ENCODE measurements around the gene MAML3.

The MAML3 gene

DNA sequence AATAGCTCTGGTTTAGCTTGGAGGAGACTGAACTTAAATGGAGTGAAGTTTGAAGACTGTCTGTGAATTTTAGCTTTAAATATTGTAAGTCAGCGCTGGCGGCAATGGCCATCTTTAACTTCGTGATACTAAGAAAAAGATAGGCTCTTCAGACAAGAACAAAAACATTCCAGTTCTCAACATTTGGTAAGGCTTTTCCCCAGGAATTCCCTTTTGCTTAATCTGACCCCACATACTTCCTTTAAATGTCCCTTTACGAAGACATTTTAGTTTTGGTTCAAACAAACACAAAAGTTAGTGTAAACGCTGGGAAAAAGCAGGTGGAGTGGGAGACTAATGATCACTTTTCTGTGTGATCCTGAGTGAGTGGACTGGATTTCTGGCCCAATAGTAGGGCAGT is 106.2 kb downstream of the MAML3 start:
- no peak for DNase-seq (ENCODE audit: extremely low read depth in 1 of 2, low read depth in 1 of 2)

DNA sequence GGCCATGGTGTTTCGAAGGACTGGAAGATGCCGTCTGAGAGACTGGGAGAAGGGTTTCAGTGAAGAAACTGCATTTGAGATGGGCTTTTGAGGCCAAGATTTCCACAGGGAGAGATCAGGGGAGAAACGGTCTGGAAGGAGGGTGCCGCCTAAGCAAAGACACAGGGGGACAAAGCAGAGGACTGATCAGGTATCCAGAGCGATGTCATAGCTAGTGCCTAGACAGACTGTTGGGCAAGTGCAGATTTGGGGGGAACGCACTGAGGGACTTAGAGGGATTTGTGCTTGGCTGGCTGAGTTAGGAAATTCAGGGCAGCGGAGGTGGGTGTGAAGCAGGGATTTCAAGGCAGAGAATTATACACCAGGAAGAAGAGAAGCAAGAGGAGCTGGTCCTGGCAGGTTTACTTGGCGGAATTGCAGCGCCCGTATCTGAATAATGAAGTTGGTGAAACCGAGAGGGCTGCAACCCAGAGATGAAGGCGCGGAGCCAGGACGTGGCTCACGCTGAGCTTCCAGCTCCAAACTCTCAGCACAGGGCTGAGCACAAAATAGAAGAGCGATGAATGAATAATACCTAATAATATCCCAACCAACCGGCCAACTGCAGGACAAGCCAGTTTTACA is 106.9 kb downstream of the MAML3 start:
- DNase-seq (ENCODE audit: extremely low read depth in 1 of 2, low read depth in 1 of 2), result no peak

GRCh38 chr4:140046543-140046942 is 107.4 kb downstream of the MAML3 start:
- no peak for DNase-seq (ENCODE audit: extremely low read depth in 1 of 2, low read depth in 1 of 2)

GRCh38 chr4:140046016-140046415 is 108.0 kb downstream of the MAML3 start:
- no peak for DNase-seq (ENCODE audit: extremely low read depth in 1 of 2, low read depth in 1 of 2)

DNA sequence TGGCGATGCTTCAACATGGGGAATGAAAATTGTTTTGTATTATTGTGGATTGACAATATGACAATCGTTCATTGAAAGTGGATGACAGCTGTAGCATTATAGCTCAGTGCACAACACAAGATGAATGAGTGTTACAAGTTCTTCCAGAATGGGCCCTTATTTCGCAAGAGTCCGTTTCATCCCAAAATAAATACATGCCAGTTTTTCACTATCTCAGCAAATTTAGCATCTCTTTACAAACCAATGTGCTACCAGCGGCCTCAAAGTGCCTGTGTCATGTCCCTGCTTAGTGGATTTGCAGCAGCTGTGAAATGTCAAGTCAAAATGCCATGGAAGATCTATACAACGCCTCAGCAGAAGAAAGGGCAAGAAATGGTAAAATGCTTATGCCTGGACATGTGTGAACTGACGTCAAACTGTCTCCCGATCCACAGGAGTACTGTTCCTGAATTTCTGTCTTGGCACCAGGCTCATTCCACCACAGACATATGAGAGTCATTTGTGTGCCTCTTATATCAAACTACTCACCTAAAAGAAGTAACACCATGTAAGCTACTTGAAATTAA is 109.6 kb downstream of the MAML3 start:
- no peak for DNase-seq (ENCODE audit: extremely low read depth in 1 of 2, low read depth in 1 of 2)

DNA sequence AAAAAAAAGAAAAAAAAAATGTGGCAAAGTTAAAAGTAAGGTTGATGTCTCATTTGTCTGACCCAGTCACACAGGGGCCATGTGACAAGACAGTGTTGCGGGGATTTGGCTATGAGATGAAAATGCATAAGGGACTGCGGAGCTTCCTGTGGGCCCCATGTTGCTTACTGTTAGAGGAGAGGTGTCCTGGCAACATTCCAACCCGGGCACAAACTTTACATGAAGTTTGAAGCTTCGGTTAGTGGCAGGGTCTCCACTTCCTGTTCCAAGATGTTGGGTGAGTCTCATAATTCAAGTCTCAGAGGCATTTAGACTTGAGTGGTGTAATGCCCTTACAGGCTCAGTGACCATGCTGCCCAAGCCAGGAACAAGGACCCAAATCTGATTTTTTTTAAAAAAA is 111.3 kb downstream of the MAML3 start:
- no peak for DNase-seq (ENCODE audit: extremely low read depth in 1 of 2, low read depth in 1 of 2)

GRCh38 chr4:140038031-140038533 is 115.9 kb downstream of the MAML3 start:
- DNase-seq (ENCODE audit: extremely low read depth in 1 of 2, low read depth in 1 of 2), result no peak

GRCh38 chr4:140037353-140038030 is 116.5 kb downstream of the MAML3 start:
- no peak for DNase-seq (ENCODE audit: extremely low read depth in 1 of 2, low read depth in 1 of 2)

DNA sequence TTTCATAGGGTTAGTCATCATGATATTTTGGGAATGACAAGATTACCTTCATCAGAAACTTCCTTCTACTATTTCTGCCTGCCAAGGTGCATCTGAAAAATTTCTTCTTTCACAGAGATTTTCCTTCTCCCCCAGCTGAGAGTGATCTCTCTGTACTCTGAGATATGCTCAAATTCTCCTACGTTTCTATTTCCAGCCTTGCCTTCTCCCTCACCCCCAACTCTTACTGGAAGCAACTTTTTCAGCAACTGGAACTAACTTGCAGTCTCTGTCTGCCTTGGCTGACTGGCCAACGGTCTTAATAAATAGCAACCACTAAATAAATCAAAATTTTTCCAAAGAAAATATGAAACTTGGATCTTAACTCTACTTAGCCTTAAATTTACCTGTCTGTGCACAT is 122.3 kb downstream of the MAML3 start:
- no peak for DNase-seq (ENCODE audit: extremely low read depth in 1 of 2, low read depth in 1 of 2)

GRCh38 chr4:140031061-140031460 is 122.9 kb downstream of the MAML3 start:
- DNase-seq (ENCODE audit: extremely low read depth in 1 of 2, low read depth in 1 of 2), result no peak

DNA sequence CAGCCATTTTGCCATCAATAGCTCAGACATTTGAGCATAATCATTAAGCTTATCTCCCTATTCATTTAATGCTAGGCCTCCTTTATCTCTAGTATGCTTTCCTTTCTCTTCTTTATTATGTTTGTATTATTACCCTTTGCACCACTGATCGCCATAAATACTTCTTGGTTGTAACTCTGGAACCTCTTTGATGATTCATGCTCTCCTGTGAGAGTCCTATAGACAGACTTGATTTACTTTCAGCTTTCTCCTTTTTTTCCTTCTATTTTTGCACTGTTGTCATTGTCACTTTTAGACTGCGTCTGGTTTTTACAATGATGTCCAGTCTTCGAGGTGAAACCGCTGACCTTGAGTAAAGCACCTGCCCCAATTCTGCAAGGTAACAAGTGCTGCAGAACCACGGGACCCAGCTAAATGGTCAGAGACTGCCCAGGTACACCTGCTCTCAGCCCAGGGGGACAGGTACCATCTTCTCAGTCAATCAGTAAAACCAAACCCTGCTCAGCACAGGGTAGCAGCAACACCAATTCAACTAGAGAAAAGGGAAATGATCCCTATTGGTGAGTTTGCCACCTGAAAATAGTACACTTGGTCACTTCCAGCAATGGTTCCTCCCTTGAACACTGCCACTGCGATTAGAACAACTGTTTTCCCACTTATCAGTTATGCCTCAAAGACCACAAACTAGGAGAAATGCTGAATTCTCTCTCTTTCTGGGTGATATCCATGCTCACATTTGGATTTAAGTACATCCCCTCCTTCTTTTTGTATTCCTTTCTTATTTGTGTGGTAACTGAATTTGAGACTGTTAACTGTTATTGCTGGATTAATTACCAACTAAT is 125.1 kb downstream of the MAML3 start:
- DNase-seq (ENCODE audit: extremely low read depth in 1 of 2, low read depth in 1 of 2), result no peak

- DNase-seq (ENCODE audit: extremely low read depth in 1 of 2, low read depth in 1 of 2), result no peak
Measured at GRCh38 chr4:140028101-140028500, 125.9 kb downstream of the MAML3 start.

- DNase-seq (ENCODE audit: extremely low read depth in 1 of 2, low read depth in 1 of 2), result no peak
Measured at GRCh38 chr4:140027101-140027500, 126.9 kb downstream of the MAML3 start.

GRCh38 chr4:140025470-140025869 is 128.5 kb downstream of the MAML3 start:
- DNase-seq (ENCODE audit: extremely low read depth in 1 of 2, low read depth in 1 of 2), result no peak

DNA sequence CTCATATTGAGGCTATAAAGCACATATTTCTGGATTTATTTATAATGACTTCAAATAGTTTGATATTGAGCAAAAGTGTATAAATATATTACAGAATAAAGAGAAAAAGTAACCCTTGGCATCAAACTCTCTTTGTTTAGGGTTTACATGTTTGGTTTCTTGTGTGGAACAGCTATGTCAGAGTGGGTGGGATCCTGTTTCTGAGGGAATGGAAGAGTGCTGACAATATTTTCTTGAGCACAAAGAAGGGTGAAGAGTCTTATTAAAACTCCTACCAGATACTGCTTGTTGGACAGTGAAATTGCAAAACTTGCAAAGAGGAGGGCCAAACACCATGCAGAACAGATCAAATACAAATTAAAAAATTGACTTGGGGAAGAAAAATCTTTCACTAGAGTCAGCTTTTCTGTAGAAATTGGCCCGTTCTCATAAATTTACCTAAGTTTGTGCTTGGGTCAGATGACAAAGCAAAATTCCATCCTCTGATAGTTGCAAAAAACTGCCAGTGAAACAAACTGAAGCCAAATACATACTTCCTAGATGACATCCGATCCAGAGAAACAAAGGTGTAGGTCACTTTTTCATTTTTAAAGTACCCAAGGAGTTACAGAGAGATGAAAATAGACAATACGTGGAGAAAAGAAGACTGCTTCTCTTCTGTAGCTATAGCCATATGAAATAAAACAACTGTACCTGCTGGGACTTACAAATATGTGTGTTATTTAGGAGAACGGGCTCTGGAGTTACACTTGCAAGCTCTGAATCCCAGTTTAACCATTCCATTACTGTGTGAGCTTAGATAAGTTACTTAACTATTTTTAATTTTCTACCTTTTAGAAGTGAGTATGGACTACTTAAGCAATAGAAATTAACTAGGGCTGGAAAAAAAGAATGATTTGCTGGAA is 133.3 kb downstream of the MAML3 start:
- DNase-seq (ENCODE audit: extremely low read depth in 1 of 2, low read depth in 1 of 2), result no peak

GRCh38 chr4:140019619-140020347 is 134.2 kb downstream of the MAML3 start:
- DNase-seq (ENCODE audit: extremely low read depth in 1 of 2, low read depth in 1 of 2), result no peak

- no peak for DNase-seq (ENCODE audit: extremely low read depth in 1 of 2, low read depth in 1 of 2)
Measured at GRCh38 chr4:140018931-140019618, 134.9 kb downstream of the MAML3 start.

DNA sequence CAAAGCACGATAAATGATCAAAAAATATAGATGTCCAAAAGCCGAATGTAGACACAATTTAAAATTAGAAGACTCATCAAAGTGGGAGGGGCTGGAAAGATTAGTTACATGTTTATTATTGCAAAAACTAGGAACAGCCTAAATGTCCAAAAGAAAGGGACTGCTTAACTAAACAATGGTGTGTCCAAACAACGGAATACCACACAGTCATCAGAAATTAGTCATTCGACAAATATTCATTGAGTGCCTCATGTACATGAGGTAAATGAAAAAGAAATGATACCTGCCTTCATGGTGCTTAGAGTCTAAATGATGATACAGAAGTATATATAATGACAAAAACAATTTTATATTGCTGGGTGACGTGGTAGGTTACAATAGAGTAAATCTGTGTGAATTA is 139.7 kb downstream of the MAML3 start:
- DNase-seq (ENCODE audit: extremely low read depth in 1 of 2, low read depth in 1 of 2), result no peak
